Liver (tissue), 3 donors: Measurements from ENCODE around the gene SPATA16.

Source experiments
- CTCF ChIP-seq: fragments of 150-350 bp; IDR thresholded peaks from 2 replicates; pipeline ENCODE4 v1.5.1; 2017; ENCODE audit warnings: improper control_type of control experiment, low read depth, low read length; ENCODE audit not compliant: missing input control
- EGR1 ChIP-seq, 2 donors: IDR thresholded peaks; 2 replicates each; pipeline ENCODE4 v1.6.1; 2016 to 2018; ENCODE audit warnings: antibody characterized with exemption in 2 of 2, low read depth in 2 of 2
- TF ChIP-seq, protein P1 (sequence below): IDR thresholded peaks from 2 replicates; pipeline ENCODE4 v1.6.1; 2016; ENCODE audit warnings: antibody characterized with exemption
- donor health status: healthy.
- donor health status: healthy.

- TF ChIP-seq, protein P1, sequence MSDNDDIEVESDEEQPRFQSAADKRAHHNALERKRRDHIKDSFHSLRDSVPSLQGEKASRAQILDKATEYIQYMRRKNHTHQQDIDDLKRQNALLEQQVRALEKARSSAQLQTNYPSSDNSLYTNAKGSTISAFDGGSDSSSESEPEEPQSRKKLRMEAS = no peak
- no peak for TF ChIP-seq CTCF
- no peak for TF ChIP-seq EGR1 (IDR thresholded peaks at IDR 0.05; ENCODE audit: low read depth in 2 of 2)
Measured at GRCh38 chr3:173092038-173092437, 49.0 kb downstream of the SPATA16 start.
